ENCODE data around the gene SHISA2.
"Not testable (repeated sequence)": the region's sequence is repeated elsewhere in the genome, so short reads cannot be mapped to it uniquely, and the experiment has no call there.

Gene SHISA2

GRCh38 chr13:26051657-26052311 is at the start of gene SHISA2:
SHISA2 (minus strand) TSS chr13:26052016; CDS start chr13:26050975, 1,041 bp downstream.
- peak in 1 of 2 experiments; percentile 18 for DNase-seq

DNA sequence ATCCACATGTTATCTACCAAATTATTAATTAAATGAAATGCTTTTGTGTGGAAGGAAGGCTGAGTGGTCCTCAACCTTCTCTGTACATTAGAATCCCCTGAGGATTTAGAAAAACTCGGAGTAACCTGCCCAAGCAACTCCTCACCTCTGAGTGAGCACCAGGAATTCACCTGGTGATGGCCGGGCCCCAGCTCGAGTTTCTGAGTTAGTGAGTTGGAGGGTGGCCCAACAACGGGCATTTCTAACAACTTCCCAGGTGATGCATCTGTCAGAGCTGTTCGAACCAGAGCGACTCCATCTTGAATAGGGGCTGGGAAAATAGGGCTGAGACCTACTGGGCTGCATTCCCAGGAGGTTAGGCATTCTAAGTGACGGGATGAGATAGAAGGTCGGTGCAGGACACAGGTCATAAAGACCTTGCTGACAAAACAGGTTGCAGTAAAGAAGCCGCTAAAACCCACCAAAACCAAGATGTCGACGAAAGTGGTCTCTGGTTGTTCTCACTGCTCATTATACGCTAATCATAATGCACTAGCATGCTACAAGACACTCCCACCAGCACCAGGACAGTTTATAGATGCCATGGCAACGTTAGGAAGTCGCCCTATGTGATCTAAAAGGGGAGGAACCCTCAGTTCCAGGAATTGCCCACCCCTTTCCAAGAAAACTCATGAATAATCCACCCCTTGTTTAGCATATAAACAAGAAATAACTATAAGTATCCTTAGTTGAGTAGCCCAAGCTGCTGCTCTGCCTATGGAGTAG is 44.2 kb upstream of the SHISA2 start:
- no peak for DNase-seq

- DNase-seq, result no peak
Measured at GRCh38 chr13:26095338-26095737, 43.5 kb upstream of the SHISA2 start.

- not testable (repeated sequence) for DNase-seq
Measured at GRCh38 chr13:26076821-26077220, 25.0 kb upstream of the SHISA2 start.

GRCh38 chr13:26075498-26075897 is 23.7 kb upstream of the SHISA2 start:
- no peak for DNase-seq

DNA sequence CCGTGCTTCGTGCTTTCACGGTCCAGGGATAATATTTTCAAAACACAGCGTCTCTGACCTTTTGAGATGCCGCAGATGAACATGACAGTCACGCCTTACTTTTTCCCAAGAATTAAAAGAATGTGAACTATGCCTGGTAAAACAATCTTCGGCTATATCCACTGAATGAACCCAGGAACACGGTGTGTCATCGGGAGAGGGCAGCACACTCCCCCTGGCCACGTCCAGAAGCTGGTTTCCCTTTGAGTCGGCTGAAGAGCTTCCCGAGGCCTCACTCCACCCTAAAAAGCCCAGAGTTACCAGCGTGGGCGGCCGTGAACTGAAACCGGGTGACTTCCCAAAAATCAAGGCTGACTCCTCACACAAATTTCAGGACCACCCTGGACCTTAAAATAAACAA is 22.9 kb upstream of the SHISA2 start:
- no peak for DNase-seq

DNA sequence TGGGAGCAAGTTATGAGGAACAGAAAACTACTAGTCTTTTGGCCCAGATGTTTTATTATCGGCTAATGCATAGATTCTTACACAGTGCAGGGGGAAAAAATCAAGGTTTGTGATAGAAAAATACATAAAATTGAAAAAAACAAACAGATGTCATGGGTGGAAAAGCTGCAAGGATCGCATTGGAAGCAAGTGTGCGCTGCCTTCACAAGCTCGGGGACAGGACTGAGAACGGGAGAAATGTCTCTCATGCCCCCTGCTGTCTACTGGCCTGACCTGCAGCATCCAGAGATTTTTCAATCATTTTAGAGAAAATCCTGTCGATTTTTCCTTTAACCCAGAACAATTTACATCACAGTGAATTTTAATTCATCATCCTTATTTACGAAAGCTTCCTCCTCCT is 20.5 kb upstream of the SHISA2 start:
- not testable (repeated sequence) for DNase-seq

- no peak for DNase-seq
Measured at GRCh38 chr13:26071691-26072090, 19.9 kb upstream of the SHISA2 start.

DNA sequence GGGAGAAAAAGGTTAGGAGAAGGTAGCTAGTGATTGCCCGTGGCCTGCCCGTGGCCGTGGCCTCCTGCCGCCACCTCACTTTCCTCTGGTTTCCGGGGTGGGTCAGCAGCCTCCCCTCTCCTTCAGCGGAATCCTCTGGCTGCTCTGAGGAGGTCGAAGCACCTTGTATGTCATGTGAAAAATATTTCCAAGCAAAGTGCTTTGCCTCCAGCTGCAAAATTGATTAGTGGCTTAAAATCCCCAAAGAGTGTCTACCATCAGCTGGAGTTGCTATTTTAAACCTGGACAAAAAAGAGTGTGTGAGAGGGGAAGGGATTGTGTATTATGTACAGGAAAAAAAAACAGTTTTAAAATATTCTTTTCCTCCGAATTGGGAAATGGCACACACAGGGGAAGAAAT is 17.8 kb upstream of the SHISA2 start:
- not testable (repeated sequence) for DNase-seq

DNA sequence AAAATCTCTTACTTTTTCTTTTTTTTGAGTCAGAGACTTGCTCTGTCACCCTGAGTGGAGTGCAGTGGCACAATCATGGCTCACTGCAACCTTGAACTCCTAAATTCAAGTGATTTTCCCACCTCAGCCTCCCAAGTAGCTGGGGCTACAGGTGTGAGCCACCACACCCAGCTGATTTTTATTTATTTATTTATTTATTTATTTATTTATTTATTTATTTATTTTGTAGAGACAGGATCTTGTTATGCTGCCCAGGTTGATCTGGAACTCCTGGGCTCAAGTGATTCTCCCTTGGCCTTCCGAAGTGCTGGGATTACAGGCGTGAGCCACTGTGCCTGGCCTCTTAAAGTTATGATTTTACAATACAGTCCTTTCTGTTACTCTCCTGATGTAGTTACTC is 16.6 kb upstream of the SHISA2 start:
- DNase-seq, result not testable (repeated sequence)

- DNase-seq, result no peak
Measured at GRCh38 chr13:26067601-26068000, 15.8 kb upstream of the SHISA2 start.

GRCh38 chr13:26066492-26066891 is 14.7 kb upstream of the SHISA2 start:
- DNase-seq, result not testable (repeated sequence)

GRCh38 chr13:26062853-26063444 is 11.1 kb upstream of the SHISA2 start:
- peak; percentile 22 to 38 for DNase-seq

GRCh38 chr13:26061947-26062346 is 10.1 kb upstream of the SHISA2 start:
- DNase-seq, result no peak

DNA sequence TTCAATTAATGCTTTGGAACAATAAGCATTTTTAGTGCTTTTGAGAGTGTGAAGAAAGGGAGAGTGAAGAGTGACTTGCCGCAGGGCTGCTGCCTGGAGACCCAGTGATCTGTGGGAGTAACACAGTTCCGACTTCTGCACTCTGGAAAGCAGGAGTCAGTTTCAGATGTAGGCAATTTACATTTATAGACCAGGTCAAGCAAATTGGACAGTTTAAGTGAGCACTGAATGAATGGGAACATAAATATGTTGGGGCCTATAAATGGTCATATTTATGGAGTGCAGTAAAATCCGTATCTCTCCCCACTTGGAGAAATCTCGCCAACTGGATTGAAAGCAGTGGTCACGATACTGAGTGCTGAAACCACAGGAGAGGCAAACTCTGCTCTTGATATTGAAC is 9.4 kb upstream of the SHISA2 start:
- DNase-seq, result no peak

DNA sequence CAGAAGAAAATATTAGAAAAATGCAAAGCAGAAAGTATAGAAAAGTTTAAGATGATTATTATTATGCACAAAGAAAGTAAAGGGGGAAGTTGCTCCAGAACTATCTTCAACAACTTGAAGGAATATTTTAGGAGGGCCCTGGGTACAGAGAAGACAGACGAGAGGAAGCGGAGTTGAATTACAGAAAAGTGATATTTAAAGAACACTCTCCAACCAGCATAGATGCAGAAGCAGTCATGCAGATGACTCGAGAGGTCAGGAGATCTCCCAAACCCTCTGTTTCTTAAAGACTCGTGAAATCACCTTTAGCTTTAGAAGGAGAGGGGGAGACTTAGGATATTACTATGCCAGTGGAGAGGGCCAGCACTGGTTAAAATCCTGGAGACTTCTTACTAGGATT is 8.5 kb upstream of the SHISA2 start:
- DNase-seq, result no peak

- DNase-seq, result no peak
Measured at GRCh38 chr13:26058704-26059103, 6.9 kb upstream of the SHISA2 start.

DNA sequence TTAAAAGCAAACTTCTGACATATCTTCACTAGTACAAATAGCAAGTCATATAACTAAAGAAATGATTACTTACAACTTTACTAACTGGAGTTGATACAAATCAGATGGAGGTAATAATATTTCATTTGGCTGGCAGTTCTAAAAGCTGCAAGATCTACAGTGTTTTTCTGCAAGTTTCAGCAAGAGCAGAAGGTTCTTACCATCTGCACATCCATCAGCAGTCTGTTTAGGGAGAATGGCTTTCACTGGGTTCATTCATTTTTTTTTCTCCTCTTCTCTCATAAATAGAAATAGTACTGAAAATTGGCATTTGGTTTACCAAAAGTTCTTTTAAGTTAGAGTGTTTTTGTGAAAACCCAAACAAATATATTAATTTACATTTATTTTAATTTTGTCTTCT is 3.1 kb upstream of the SHISA2 start:
- no peak for DNase-seq

GRCh38 chr13:26053418-26053980 is 1.7 kb upstream of the SHISA2 start:
- no peak for DNase-seq

GRCh38 chr13:26052337-26052736 is 521 bp upstream of the SHISA2 start:
- DNase-seq, result no peak

GRCh38 chr13:26051231-26051656 is 572 bp downstream of the SHISA2 start:
- no peak for DNase-seq

DNA sequence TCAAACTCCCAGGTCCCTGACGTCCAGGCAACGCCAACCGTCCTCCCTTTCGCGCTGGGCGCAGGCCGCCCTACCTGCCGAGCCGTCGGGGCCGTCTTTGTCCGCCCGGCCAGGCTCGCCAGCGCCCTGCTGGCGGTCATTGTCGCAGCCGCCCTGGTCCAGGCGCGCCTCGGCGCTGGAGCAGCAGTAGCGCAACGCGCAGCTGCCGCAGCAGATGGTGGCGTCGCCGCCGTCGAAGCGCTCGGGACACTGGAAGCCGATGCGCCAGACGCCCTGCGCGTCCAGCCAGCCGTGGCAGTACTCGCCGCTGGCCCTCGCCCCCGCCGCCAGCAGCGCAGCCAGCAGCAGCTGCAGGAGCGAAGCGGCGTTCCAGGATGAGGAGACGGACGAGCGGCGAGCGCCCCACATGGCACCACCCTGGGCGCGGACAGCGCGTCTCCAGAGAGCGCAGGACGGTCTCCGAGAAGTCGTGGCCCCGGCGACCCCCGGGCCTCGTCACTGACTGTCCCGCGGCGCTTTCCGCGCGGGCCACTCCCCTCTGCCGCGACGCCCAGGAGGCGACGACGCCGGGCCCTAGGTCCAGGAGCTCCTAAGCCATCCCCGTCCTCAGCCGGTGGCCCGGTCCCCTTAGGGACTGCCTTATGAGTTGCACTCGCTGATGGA is 1.1 kb downstream of the SHISA2 start:
- no peak for DNase-seq

GRCh38 chr13:26048741-26049140 is 3.1 kb downstream of the SHISA2 start:
- DNase-seq, result no peak

Measured in activated CD4-positive, alpha-beta T cell treated with anti-CD3 and anti-CD28 coated beads, Interleukin-2, amount 50 U/mL, for 4 hours (primary cell).